DND-41 (cell line): ENCODE results near the gene VSIG10L2.

Experiments
- EZH2 ChIP-seq: IDR thresholded peaks from 3 replicates; pipeline ENCODE4 v1.6.1; 2012; ENCODE audit warnings: borderline replicate concordance, low read depth, mild to moderate bottlenecking, moderate library complexity, low read length, inconsistent platforms; ENCODE audit not compliant: severe bottlenecking
- TF ChIP-seq, protein P1 (sequence below): IDR thresholded peaks from 2 replicates; pipeline ENCODE4 v1.5.1; 2012; ENCODE audit warnings: borderline replicate concordance, low read length, moderate library complexity, mild to moderate bottlenecking; ENCODE audit not compliant: poor library complexity, severe bottlenecking; ENCODE audit errors: extremely low read depth

- TF ChIP-seq, protein P1, sequence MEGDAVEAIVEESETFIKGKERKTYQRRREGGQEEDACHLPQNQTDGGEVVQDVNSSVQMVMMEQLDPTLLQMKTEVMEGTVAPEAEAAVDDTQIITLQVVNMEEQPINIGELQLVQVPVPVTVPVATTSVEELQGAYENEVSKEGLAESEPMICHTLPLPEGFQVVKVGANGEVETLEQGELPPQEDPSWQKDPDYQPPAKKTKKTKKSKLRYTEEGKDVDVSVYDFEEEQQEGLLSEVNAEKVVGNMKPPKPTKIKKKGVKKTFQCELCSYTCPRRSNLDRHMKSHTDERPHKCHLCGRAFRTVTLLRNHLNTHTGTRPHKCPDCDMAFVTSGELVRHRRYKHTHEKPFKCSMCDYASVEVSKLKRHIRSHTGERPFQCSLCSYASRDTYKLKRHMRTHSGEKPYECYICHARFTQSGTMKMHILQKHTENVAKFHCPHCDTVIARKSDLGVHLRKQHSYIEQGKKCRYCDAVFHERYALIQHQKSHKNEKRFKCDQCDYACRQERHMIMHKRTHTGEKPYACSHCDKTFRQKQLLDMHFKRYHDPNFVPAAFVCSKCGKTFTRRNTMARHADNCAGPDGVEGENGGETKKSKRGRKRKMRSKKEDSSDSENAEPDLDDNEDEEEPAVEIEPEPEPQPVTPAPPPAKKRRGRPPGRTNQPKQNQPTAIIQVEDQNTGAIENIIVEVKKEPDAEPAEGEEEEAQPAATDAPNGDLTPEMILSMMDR, result no peak
- no peak for TF ChIP-seq EZH2
Observed at GRCh38 chr11:125935618-125936199, 10.1 kb upstream of the VSIG10L2 start.
